GM21367 (cell line): Measurements from ENCODE around the gene FBXW2.
"Not testable (repeated sequence)": the region's sequence is repeated elsewhere in the genome, so short reads cannot be mapped to it uniquely, and the experiment has no call there.

ENCODE experiments used
- ATAC-seq: cut with Tn5 transposase; IDR thresholded peaks from one replicate; pipeline ENCODE4 v1.9.1; 2021; ENCODE audit not compliant: unreplicated experiment

Gene FBXW2

GRCh38 chr9:120746366-120746765, 46.9 kb downstream of the FBXW2 start:
- ATAC-seq, result not testable (repeated sequence)

- no peak for ATAC-seq
Observed at GRCh38 chr9:120745278-120745677, 47.9 kb downstream of the FBXW2 start.

- ATAC-seq, result no peak
Observed at GRCh38 chr9:120742951-120743416, 50.2 kb downstream of the FBXW2 start.

GRCh38 chr9:120741701-120742100, 51.5 kb downstream of the FBXW2 start:
- ATAC-seq, result no peak

GRCh38 chr9:120741191-120741590, 52.0 kb downstream of the FBXW2 start:
- no peak for ATAC-seq

- no peak for ATAC-seq
Observed at GRCh38 chr9:120740132-120740531, 53.1 kb downstream of the FBXW2 start.

- ATAC-seq, result no peak
Observed at GRCh38 chr9:120737416-120738165, 55.6 kb downstream of the FBXW2 start.

- no peak for ATAC-seq
Observed at GRCh38 chr9:120736881-120737280, 56.3 kb downstream of the FBXW2 start.

GRCh38 chr9:120735415-120736126, 57.6 kb downstream of the FBXW2 start:
- ATAC-seq, result no peak

- ATAC-seq, result no peak
Observed at GRCh38 chr9:120734607-120735410, 58.4 kb downstream of the FBXW2 start.

GRCh38 chr9:120733190-120733589, 60.0 kb downstream of the FBXW2 start:
- no peak for ATAC-seq

- no peak for ATAC-seq
Observed at GRCh38 chr9:120730654-120731514, 62.3 kb downstream of the FBXW2 start.

- no peak for ATAC-seq
Observed at GRCh38 chr9:120729791-120730241, 63.4 kb downstream of the FBXW2 start.

GRCh38 chr9:120726484-120726883, 66.7 kb downstream of the FBXW2 start:
- ATAC-seq, result no peak

- ATAC-seq, result no peak
Observed at GRCh38 chr9:120725907-120726306, 67.3 kb downstream of the FBXW2 start.

- no peak for ATAC-seq
Observed at GRCh38 chr9:120724757-120725400, 68.3 kb downstream of the FBXW2 start.

GRCh38 chr9:120723565-120723964, 69.7 kb downstream of the FBXW2 start:
- ATAC-seq, result no peak

GRCh38 chr9:120720404-120720803, 72.8 kb downstream of the FBXW2 start:
- ATAC-seq, result no peak

- ATAC-seq, result no peak
Observed at GRCh38 chr9:120718316-120718715, 74.9 kb downstream of the FBXW2 start.

GRCh38 chr9:120717176-120717575, 76.0 kb downstream of the FBXW2 start:
- no peak for ATAC-seq
